ENCODE results near the gene RHD.
A peak's percentile ranks its signal among the peaks of the same experiment; 100 is the strongest.
"Not testable (repeated sequence)": the region's sequence is repeated elsewhere in the genome, so short reads cannot be mapped to it uniquely, and the experiment has no call there.

RHD gene

DNA sequence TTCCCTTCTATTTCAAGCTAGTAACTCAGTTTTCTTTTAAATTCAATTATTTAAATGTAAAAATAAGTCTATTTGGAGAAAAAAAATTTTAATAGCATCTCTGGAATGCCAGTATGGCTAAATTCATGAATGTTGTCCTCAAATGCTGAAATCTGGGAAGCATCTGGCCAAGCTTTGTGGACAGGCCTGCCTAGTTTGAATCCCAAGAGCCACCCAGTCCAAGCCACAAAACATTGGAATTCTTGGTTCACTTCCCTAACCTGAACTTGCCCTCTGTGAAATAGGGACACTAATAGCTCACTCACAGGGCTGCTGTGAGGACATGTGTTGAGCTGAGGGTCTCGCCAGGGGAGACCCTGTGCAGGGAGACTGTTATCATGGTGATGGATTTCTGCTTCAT lies 37.2 kb downstream of the RHD start:
- not testable (repeated sequence) for DNase-seq

DNA sequence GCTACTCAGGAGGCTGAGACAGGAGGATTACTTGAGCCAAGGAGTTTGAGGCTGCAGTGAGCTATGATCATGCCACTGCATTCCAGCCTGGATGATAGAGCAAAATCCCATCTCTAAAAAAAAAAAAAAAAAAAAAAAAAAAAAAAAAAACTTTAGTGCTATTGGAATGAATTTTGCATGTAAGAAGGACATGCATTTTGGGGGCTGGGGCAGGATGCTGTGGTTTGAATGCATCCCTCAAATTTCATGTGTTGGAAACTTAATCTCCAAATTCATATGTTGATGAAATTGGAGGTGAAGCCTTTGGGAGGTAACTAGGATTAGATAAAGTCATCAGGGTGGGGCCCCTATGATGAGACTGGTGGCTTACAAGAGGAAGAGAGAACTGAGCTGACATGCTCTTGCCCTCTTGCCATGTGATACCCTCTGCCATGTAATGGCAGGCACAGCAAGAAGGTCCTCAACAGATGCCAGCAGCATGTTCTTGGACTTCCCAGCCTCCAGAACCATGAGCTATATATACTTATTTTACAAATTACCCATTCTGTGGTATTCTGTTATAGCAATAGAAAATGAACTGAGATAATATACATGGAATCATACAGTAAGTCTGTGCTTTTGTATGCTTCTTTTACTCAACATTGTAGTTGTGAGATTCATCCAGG lies 40.6 kb downstream of the RHD start:
- not testable (repeated sequence) for DNase-seq

DNA sequence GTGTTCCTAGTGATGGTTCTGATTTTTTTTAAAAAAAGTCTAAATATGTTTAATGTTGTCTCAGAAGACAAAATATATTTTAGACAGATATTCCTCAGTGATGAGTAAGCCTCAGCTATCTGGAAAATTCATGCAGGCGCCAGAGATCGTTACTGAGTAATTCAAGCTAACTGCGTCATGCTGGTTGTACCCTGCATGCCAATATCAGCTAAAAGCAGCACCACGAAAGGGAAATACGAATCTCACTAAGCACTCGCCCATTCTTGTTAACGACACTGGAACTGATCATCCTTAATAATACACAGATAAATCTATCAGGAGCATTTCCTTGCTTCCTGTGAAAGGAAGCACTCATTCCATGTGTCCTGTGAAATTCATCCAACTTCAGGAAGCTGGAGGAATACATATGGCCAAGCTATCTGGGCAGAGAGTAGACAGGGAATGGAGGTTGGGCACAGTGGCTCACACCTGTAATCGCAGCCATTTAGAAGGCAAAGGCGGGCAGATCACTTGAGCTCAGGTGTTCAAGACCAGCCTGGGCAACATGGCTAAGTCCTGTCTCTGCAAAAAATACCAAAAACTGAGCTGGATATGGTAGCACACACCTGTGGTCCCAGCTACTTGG lies 48.1 kb downstream of the RHD start:
- DNase-seq: not testable (repeated sequence)

DNA sequence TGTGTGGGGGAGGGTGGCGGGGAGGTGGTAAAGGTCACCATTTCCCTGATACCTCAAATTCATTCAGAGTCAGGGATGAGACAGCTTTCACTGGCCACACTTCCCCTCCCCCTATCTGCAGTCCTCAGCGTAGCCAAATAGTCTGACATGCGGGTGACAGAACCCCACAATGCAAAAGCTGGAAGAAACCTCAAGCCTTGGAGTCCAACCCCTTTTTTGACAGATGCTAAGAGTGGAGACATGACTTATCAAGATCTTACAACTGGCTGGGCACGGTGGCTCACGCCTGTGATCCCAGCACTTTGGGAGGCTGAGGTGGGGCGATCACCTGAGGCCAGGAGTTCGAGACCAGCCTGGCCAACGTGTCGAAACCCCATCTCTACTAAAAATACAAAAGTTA lies 49.8 kb downstream of the RHD start:
- peak; percentile 49 for DNase-seq

DNA sequence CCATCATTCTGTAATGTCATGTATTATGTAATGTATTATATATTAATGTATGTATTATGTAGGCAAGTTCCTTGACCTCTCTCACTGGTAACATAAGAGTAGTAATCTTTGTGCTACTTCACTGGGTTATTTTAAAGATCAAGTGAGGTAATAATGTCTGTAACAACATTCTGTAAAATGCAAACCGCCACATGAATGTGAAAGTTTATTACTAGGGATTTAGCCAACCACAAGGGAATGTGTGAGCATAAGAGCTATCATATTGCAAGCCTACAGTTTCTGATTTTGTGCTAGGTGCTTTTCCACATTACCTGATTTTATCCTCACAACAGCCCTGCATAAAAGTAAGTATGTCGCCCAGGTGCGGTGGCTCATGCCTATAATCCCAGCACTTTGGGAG lies 52.1 kb downstream of the RHD start:
- not testable (repeated sequence) for DNase-seq

DNA sequence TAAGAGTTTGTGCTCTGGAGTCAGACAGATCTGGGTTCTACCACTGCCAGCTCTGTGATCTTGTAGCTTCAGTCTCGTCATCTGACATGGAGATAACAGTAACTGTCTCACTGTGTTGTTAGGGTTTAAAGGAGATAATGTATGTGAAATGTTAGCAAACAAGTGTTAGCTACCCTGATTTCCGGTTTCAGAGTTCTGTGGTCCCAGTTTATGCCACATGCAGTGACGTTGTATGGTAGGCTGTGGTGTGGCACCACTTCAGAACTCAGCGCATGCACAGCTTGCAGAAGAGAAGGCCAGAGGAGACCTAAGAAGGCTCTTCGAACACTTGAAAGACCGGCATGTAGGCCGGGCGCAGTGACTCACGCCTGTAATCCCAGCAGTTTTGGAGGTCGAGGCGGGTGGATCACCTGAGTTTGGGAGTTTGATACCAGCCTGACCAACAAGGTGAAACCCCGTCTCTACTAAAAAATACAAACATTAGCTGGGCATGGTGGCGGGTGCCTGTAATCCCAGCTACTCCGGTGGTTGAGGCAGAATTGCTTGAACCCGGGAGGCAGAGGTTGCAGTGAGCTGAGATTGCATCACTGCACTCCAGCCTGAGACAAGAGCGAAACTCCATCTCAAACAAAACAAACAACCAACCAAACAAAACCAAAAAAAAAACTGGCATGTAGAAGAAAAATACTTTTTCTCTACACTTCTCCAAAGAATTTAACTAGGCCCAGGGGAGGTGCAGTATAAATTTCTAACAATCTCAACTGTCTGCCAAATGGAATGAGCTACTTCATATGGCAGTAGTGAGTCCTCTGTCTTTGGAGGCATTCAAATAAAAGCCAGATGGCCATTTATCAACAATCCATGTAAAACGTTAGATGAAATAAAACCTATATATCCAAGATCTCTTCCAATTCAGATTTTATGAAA lies 55.8 kb downstream of the RHD start:
- DNase-seq: not testable (repeated sequence)

DNA sequence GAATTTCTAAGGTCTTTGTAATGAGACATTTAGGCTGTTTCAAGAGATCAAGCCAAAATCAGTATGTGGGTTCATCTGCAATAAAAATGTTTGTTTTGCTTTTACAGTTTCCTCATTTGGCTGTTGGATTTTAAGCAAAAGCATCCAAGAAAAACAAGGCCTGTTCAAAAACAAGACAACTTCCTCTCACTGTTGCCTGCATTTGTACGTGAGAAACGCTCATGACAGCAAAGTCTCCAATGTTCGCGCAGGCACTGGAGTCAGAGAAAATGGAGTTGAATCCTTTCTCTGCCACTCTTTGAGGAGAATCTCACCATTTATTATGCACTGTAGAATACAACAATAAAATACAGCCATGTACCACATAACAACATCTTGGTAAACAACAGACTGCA lies 56.5 kb downstream of the RHD start:
- not testable (repeated sequence) for DNase-seq

DNA sequence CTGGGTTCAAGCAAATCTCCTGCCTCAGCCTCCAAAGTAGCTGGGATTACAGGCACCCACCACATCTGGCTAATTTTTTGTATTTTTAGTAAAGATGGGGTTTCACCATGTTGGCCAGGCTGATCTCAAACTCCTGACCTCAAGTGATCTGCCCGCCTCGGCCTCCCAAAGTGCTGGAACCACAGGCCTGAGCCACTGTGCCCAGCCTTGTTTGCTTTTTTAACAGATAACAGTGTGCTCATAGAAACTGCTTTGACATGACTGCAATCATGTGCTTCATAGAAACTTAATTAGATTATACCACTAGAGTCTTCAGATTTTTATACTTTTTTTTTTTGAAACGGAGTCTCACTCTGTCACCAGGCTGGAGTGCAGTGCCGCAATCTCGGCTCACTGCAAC lies 57.0 kb downstream of the RHD start:
- not testable (repeated sequence) for DNase-seq

DNA sequence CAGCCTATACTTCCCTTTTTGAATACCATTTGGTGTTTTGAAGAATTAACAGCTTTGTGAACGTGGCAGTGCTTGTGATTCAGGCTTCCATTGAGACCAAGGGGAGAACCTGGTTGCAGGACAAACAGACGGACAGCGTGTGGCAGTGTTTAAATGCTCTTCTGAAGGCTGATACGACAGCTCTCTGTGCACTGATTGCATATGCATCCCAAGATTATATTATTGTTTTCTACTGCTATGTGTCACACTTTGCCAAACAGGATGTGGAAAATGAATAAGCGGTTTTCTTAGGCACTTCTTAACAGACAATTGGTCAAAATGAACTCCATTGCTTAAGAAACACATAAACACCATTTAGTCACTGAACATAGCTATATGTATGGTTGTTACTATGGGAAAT lies 57.6 kb downstream of the RHD start:
- DNase-seq: peak; percentile 58

DNA sequence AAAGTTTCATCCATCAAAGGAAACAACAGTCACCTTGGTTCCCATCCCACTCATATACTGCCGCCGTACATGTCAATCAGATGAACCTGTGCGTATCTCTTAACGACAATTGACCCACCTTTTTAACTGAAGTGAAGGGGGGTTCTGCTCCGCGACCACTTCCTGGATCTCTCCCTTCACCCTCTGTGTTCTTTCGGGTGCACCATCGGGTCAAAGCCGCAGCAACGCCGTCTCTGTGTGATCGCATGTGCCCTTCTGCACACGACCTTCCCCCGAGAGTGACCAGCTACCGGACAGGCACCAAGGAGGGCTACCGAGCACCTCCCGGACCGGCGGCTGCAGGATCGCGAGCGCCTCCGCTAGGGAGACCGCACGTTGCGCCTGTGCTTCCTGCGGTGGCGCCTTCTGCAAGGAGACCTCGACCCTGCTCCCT lies 64.6 kb downstream of the RHD start:
- DNase-seq: not testable (repeated sequence)

DNA sequence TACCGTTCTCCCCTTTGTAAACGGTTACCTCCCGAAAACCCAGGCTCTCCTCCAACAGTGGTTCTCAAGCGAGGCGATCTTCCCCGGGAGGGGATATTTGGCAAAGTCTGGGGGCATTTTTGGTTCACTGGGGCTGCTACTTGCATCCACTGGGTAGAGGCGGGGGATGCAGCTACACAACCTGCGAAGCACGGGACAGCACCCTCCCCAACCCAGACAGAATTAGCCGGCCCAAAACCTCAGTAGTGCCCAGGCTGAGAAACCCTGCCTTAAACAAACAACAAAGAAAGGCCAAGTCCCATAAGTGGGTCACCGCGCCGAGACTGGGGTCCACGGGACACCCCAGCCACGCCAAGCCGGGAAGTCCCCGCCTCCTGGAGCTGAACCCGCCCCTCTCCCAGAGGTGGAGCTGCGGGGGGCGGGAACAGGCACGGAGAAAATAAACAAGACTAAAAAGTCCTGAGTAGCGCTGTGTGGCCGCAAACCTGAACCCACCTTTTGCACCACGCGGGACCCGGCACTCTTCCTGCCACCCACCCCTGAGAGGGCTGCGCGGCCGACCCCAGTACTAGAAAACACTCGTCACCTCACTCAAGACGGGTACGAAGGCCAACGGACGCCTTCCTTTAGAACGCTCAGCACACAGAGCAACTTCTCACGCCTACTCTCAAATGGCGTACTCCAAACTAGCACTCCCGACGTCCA lies 65.3 kb downstream of the RHD start:
- not testable (repeated sequence) for DNase-seq

DNA sequence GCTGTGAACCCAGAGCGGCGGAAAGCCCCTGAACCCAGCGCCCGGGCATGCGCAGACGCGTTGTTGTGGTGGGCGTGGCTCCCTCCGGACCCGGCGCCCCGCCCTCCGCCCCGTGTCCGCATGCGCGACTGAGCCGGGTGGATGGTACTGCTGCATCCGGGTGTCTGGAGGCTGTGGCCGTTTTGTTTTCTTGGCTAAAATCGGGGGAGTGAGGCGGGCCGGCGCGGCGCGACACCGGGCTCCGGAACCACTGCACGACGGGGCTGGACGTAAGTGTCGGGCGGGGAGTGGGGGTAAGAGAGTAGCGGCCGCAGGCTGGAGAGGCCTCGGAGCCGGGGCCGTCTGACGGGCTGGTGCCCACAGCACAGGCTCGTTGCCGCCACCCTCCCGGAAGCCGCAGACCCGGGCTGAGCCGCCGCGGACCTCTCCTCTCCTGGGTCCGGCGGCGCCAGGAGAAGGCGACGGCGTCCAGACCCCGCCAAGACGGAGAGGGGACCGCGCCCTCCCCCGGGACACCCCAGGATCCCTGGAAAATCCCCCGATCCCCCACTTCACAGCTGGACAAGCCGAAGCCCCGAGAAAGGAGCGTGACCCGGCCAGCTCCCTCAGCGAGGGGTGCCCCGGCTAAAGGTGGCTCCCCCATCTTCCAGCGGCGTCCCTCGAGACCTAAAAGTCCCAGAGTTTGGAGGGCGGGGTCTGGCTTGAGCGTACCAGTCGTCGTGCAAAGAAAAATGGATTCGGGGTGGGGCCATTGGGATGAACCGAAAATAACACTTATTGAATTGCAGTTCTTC lies 66.1 kb downstream of the RHD start, which contains the start of gene TMEM50A:
TSS of gene TMEM50A (plus strand) at position 147 of the 794 bp plus-strand sequence. CDS start 2,153 bp downstream, outside the sequence.
- DNase-seq: peak; percentile 93

DNA sequence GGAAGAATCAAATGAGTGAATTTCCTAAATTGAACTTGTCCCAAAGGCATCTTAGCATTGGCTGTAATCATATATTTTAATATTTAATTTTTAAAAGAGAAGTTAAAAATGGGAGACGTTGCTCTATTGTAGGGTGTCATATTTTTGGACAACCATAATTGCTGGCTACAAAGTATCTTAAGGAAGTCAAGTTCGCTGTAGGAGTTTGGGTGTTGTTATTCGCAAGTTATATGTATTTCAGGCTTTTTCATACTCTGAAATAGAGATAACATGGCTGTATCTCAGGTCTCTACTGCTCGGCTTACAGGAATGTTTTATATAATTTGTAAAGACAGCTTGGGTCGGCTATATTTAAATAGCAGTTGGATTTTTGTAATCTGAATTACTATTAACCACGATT lies 66.7 kb downstream of the RHD start:
- DNase-seq: peak; percentile 74

DNA sequence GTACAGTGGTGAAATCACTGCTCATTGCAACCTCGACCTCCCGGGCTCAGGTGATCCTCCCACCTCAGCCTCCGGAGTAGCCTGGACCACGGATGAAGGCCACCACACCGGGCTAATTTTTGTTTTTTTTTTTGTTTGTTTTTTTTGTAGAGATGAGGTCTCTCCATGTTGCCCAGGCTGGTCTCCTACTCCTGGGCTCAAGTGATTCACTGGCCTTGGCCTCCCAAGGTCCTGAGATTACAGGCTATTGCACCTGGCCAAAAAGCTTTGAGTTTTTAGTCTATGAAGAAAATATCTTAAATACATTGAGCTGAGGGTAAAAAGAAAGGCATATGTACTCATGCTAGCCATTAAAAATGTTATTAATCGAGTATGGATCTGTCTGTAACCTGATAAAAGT lies 69.4 kb downstream of the RHD start:
- DNase-seq: no peak

DNA sequence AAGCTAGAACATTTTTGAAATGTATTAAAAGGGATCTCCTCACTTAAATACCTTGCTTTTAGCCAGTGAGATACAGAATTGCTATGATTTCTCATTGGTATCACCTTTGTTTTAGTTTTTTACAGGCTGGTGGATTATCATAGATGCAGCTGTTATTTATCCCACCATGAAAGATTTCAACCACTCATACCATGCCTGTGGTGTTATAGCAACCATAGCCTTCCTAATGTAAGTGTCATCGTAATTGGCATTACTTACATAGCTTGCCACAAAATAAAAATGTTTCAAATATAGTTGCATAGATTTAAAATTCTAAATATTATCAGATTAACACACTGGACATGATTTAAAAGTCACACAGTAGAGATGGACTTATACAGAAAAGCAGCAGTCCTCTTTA lies 70.5 kb downstream of the RHD start:
- no peak for DNase-seq

DNA sequence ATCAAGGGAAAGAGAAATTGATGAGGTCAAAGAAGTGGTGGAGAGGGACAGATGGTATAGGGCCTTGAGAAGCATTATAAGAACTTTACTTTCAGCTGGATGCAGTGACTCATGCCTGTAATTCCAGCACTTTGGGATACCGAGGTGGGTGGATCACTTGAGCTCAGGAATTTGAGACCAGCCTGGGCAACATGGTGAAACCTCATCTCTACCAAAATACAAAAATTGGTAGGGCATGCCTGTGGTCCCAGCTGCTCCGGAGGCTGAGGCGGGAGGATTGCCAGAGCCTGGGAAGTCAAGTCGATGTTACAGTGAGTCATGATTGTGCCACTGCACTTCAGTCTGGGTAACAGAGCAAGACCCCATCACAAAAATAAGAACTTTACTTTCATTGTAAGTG lies 71.6 kb downstream of the RHD start:
- DNase-seq: no peak

DNA sequence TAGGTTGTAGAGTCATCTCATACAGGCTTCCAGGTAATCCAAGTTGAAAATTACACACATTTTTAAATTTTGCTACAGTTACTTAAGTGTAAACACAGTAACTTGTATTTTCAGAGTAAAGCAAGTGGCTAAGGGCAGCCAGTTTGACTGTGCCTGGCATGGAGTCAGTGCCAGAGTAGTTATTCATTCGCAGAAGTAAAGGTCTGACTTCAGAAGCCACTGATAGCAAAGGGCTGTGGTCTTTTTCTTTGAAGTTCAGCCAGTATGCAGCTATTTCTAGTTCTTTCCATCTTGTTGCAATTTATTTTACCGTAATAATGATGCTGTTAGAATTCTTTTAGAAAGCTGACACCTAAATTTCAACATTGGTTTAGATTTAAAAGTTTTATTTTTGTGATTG lies 75.2 kb downstream of the RHD start:
- DNase-seq: no peak

DNA sequence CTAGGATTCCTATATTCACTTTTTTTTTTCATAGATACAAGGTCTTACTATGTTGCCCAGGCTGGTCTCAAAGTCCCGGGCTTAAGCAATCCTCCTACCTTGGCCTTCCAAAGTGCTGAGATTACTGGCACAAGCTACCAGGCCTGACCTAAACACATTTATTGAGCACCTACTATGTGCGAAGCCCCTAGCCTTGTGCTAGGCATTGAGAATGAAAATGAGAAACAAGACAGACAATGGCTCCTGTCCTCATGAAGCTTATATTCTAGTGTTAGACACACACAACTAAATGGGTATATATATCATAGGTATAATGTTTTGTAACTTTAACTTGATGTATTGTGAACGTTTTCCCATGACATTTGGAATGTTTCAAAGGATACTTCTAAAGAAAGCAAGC lies 77.3 kb downstream of the RHD start:
- no peak for DNase-seq

DNA sequence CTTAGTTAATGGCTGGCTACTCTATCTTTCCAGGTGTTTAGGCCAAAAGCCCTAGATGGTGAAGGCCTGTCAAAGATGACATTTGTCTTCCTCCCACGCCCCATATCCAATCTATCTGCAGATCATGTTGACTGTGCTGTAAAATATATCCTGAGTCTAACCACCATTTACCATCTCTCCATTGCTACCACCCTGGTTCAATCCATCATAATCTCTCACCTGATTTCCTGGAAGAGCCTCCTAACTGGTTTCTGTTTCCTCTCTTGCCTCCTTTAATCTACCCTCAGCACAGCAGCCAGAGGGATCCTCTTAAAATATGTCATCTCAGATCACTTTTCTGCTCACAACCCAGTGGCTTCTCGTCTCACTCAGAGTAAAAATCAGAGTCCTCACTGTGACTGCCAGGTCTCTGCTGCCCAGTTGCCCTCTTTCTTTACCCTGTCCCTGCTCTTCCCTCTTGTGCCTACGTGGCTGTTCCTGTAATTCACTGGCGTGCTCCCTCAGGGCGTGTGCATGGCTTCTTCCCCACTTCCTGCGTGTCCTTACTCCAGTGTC lies 83.6 kb downstream of the RHD start:
- peak; percentile 82 for DNase-seq

DNA sequence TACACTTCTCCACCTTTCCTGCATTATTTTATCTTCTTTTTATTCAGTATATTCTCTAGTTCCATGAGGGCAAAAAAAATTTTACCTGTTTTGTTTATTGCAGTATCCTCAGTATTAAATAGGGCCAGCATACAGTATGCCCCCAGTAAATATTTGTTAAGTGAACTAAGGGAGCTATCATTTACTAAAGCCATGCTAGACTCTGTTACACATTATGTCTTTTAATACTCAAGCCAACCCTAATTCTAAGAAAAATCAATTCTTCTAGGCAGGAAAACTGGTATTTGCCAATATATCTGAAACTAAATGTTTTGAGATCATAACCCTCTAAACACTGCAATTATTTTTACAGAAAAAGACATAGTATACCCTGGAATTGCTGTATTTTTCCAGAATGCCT lies 84.1 kb downstream of the RHD start:
- no peak for DNase-seq

DNA sequence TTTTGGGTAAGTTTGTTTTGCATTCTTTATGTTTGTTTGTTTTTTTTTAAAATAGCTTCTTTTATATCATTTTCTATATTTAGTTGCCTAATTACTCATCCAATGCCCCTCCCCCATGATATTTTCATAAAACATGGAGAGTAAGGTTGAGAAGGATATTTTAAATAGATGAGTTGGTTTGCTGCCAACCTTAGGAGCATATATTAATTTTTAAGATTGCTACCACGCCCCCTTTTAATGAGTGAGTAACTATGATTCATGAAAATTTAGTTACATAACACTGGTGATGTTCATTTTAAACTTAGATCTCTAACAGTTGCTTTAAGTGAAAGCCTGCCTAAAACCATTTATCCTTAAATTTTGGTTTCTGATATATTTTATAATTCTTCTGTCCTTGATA lies 84.5 kb downstream of the RHD start:
- peak; percentile 52 for DNase-seq
